Progenitor cell of endocrine pancreas (in vitro differentiated cells): Measurements from ENCODE around the gene STAB2. TPM values are rescaled to one million over a fixed set of nuclear protein-coding genes. Genes with fewer than 3 reads are reported as not detected.

Experiments used
- DNase-seq: peaks from one replicate; pipeline ENCODE4 v3.0.0; 2021; ENCODE audit warnings: low spot score; ENCODE audit not compliant: unreplicated experiment
- H3K27ac Mint-ChIP-seq: 2 replicates; pipeline ENCODE4 v1.8.0; 2021; ENCODE audit warnings: mild to moderate bottlenecking, moderate library complexity, mixed read lengths
- H3K27me3 Mint-ChIP-seq: 2 replicates; pipeline ENCODE4 v1.8.0; 2021; ENCODE audit warnings: mixed read lengths
- H3K36me3 Mint-ChIP-seq: 2 replicates; pipeline ENCODE4 v1.8.0; 2022; ENCODE audit warnings: mixed read lengths; ENCODE audit not compliant: insufficient read depth
- H3K4me1 Mint-ChIP-seq: 2 replicates; pipeline ENCODE4 v1.8.0; 2021; ENCODE audit warnings: low read depth, mixed read lengths
- H3K4me3 Mint-ChIP-seq: 2 replicates; pipeline ENCODE4 v1.8.0; 2021; ENCODE audit warnings: low read depth, mild to moderate bottlenecking, moderate library complexity, mixed read lengths
- H3K9me3 Mint-ChIP-seq: 2 replicates; pipeline ENCODE4 v1.8.0; 2021; ENCODE audit warnings: low read depth, mixed read lengths
- total RNA-seq: library from RNA; stranded (reverse); gene quantifications from 2 replicates; pipeline ENCODE4 v1.2.1, GENCODE V29; 2021
- TF ChIP-seq, protein P1 (sequence below): fragments of 200-600 bp; sonication (generic); IDR thresholded peaks from one replicate; pipeline ENCODE4 v1.5.0; 2021; ENCODE audit warnings: antibody characterized with exemption, mild to moderate bottlenecking; ENCODE audit not compliant: unreplicated experiment

Gene STAB2
- total RNA-seq, 1 donor from 2014 or later, result not detected

DNA sequence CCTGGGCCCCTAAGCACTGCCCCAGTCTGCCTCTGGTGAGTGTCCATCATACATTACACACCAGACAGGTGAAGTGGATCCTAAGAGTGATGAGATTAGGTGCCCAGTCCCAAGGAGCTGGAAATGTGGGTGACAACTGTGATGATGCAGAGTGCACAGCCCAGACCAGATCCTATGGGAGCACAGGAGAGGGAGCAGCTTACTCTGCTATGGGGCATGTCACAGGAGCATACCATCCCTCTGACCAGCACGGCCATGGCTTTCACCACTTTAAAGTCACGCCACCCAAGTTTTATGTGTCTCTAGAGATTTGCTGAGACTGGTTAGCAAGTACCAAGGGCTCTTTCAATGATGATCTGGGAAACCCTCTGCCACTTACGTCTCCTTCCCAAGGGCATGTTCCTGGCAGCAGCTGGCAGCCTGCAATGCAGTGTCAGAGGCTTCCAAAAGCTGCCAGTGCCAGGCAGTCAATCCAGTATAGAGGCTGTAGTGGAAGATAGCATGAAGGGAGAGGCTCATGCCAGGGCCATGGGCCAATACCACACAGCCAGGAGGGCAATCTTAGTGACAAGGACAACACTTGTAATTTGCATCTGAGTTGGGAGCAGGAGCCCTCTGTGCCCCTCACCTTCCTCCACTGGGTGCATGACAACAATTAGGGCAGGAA lies 40.2 kb downstream of the STAB2 start:
- H3K9me3 Mint-ChIP-seq, result peaks cover 3% of the 10 kb centered on the region
- no peak for DNase-seq
- no peak overlapping the region for H3K27ac Mint-ChIP-seq
- peaks cover 2% of the 10 kb centered on the region for H3K36me3 Mint-ChIP-seq
- TF ChIP-seq, protein P1, sequence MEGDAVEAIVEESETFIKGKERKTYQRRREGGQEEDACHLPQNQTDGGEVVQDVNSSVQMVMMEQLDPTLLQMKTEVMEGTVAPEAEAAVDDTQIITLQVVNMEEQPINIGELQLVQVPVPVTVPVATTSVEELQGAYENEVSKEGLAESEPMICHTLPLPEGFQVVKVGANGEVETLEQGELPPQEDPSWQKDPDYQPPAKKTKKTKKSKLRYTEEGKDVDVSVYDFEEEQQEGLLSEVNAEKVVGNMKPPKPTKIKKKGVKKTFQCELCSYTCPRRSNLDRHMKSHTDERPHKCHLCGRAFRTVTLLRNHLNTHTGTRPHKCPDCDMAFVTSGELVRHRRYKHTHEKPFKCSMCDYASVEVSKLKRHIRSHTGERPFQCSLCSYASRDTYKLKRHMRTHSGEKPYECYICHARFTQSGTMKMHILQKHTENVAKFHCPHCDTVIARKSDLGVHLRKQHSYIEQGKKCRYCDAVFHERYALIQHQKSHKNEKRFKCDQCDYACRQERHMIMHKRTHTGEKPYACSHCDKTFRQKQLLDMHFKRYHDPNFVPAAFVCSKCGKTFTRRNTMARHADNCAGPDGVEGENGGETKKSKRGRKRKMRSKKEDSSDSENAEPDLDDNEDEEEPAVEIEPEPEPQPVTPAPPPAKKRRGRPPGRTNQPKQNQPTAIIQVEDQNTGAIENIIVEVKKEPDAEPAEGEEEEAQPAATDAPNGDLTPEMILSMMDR, result no peak
- no peak overlapping the region for H3K4me3 Mint-ChIP-seq
- peaks cover 6% of the 10 kb centered on the region for H3K27me3 Mint-ChIP-seq
- H3K4me1 Mint-ChIP-seq, result no peaks in the 10 kb centered on the region

DNA sequence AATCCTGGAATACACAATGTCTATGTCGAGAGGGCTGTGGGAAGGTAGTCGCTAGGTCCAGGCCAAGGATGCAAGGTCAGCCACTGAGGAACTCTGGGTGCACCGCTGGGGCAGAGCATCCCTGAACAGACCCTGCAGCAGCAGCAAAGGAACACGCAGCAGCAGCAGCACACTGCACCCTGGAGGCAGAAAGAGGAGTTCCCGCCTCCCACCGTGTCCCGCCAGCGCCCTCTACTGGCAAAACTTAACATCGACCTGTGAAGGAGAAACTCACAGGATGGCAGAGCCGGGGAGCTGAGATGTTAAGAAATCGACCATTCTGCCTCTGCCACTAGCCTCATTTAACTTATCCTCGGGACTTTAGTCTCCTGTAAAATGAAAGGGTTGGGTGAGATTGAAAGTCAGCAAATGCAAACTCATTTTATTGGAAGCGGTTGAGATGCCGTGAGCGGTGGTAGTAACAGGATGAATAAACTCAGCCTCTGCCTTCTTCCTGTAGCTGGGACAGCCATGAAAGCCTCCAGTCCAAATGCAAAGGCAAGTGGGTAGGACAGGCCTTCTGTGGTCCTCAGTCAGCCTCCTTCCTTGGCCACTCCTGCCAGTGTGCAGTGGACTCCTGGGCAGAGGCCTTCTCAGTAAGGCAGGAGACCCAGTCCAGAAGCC lies 45.6 kb downstream of the STAB2 start:
- peaks cover 3% of the 10 kb centered on the region for H3K9me3 Mint-ChIP-seq
- H3K4me1 Mint-ChIP-seq, result no peaks in the 10 kb centered on the region
- peaks cover 3% of the 10 kb centered on the region for H3K27me3 Mint-ChIP-seq

DNA sequence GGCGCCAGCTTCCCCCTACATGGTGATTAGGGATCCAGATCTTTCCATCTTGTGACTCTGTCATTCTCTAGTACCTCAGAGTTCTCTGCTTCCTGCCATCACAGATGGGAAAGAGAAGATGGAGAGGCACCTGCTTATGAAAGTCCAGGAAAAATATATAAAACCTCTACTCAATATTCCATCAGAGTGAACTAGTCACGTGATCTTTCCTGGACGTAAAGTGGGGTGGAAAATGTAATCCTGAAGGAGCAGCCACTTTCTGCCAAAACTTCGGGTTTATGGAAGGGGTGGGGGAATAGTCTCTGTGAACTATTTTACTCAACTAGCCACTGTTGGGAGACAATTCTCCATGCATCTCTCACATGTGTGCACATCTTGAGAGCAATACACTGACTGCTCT lies 47.7 kb downstream of the STAB2 start:
- TF ChIP-seq, protein P1, result no peak
- no peak for DNase-seq
- H3K9me3 Mint-ChIP-seq, result peaks cover 3% of the 10 kb centered on the region
- H3K36me3 Mint-ChIP-seq, result peaks cover 2% of the 10 kb centered on the region
- no peaks in the 10 kb centered on the region for H3K4me1 Mint-ChIP-seq
- peaks cover 7% of the 10 kb centered on the region for H3K27me3 Mint-ChIP-seq
- no peak overlapping the region for H3K27ac Mint-ChIP-seq
- no peak overlapping the region for H3K4me3 Mint-ChIP-seq

More for the DNA sequence above, 45.6 kb downstream of the STAB2 start:
- peak; percentile 55 for DNase-seq
- no peak overlapping the region for H3K4me3 Mint-ChIP-seq
- H3K36me3 Mint-ChIP-seq, result peaks cover 2% of the 10 kb centered on the region
- TF ChIP-seq, protein P1, result peak; percentile 85
- H3K27ac Mint-ChIP-seq, result no peak overlapping the region

DNA sequence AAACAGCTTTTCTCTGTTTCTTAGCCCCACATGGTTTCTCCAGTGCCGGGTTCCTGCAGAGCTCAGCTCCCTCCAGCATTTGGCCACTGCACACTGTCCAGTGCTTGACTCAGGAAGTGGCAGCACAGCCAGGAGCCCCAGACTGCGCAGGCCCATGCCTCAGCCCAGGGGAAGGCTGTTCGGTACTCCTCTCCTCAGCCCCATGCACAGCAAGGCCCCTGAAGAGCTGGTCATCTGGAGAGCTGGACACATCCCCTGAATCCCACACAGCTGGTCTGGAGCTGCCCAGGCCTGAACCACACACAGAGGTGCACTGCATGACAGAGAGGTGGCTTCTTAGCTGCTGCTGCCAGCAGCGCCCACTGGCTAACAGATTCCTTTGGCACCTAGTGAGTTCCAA lies 48.3 kb downstream of the STAB2 start:
- Mint-ChIP-seq H3K27ac (no peak overlapping the region), H3K36me3 (peaks cover 2% of the 10 kb centered on the region), H3K4me3 (no peak overlapping the region), H3K9me3 (peaks cover 3% of the 10 kb centered on the region), H3K4me1 (no peaks in the 10 kb centered on the region), H3K27me3 (peaks cover 7% of the 10 kb centered on the region)
- TF ChIP-seq, protein P1, result no peak
- no peak for DNase-seq

DNA sequence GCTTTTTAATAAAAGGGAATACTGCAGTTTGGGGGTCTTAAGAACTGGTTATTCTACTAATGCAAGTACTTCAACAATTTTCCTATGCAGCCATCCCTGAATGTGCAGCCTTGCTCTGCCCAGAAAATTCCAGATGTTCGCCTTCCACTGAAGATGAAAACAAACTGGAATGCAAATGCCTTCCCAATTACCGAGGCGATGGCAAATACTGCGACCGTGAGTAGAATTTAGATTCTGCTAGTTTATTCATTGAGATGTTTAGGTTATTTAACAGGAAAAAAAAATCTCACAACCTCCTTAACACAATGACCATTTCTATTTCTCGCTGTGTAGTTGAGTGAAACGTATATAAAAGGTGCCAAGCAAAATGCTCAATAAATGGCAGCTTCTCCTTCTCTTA lies 49.9 kb downstream of the STAB2 start:
- peaks cover 5% of the 10 kb centered on the region for H3K27me3 Mint-ChIP-seq
- H3K4me3 Mint-ChIP-seq, result no peak overlapping the region
- H3K4me1 Mint-ChIP-seq, result no peaks in the 10 kb centered on the region
- H3K9me3 Mint-ChIP-seq, result peaks cover 1% of the 10 kb centered on the region
- TF ChIP-seq, protein P1, result no peak
- peaks cover 1% of the 10 kb centered on the region for H3K36me3 Mint-ChIP-seq
- no peak for DNase-seq
- no peak overlapping the region for H3K27ac Mint-ChIP-seq
